HG03280 (cell line): ENCODE data around the gene MPZL1.

ENCODE experiments used
- ATAC-seq: cut with Tn5 transposase; IDR thresholded peaks from one replicate; pipeline ENCODE4 v1.9.1; 2021; ENCODE audit warnings: mild to moderate bottlenecking, moderate library complexity; ENCODE audit not compliant: unreplicated experiment

The MPZL1 gene

DNA sequence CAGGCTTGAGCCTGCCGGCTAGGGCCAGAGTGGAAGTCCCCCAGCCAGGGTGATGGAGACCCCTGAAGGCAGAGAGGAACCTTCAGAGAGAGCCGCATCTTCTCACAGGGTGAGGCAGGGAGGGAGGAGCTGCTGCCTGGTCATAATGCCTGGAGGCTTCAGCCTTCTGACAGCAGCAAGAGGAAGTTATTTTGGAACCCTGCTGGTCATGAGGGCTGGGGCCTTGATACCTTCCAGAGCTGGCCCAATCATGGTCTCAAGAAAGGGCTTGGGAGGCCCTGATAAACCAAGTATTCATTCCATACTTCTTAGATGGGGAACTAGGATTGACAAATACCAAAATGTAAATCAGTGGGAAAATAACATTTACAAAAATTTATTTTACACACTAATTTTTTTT lies 26.6 kb upstream of the MPZL1 start:
- no peak for ATAC-seq

DNA sequence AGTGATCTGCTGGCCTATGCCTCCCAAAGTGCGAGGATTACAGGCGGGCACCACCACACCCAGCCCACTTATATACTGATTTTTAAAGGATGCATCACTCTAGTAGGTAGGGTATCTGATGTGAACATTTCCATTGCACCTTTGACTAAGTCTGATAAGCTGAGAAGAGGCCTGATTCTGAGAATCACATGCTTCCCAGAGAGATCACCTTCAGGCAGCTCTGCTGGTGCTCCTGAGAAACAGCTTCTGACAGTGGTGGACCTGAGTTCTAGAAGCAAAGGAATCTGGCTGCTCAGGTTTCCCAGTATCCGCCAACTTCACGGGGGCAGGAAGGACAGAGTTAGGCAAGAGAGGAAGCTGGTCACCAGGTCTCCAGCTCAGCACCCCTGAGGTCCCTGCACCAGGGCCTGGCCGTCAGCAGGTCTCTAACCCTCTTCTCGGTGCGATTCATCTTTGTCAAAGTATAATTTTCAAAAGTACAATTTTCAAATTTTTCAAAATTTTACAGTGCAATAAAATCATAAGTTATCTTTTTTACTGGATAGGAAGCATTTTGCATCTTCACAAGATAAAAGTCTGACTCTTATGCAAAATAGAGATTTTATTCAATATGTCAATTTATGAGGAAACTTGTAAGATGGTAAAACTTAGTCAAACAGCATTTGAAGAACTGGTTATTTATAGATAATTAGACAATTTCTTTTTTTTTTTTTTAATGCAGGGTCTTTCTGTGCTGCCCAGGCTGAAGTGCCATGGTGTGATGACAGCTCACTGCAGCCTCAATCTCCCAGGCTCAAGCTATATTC lies 25.8 kb upstream of the MPZL1 start:
- ATAC-seq = no peak

DNA sequence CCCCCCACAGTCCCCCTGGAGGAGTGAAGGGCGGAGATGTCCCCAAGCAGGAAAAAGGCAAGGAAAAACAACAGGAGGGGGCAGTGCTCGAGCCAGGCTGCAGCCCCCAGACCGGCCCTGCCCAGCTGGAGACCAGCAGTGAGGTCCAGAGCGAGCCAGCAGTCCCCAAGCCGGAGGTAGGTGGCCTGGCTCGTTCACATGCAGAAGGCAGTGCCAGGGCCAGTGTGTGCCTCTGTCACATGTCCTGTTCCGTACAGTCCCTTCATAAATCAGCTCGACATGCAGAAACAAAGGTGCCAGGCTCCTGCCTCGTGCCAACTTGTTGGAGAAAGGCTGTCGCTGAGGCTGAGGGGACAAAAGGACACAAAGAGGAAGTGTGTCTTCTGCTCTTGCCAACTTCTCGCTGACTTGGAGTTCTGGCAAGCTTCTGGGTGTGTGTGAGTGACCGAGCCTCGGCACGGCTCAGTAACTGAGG lies 24.1 kb upstream of the MPZL1 start:
- no peak for ATAC-seq

DNA sequence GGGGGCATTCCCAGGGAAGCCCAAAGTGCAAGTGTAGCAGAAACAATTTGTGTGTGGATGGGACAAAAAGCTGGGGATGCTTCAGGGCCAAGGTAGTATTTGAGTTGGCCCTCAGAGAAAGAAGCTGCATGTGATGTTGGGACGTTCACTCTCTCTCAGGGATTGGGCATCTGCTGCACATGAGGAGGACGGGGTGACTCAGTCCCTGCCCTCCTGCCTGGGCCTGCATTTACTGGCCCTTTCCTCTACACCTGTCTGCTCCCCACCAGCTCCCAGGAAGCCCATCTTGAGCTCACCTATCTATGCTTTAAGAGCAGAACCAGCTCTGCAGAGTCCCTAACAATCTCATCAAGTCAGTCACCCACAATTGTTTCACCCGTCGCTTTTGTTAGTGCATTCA lies 23.5 kb upstream of the MPZL1 start:
- no peak for ATAC-seq

DNA sequence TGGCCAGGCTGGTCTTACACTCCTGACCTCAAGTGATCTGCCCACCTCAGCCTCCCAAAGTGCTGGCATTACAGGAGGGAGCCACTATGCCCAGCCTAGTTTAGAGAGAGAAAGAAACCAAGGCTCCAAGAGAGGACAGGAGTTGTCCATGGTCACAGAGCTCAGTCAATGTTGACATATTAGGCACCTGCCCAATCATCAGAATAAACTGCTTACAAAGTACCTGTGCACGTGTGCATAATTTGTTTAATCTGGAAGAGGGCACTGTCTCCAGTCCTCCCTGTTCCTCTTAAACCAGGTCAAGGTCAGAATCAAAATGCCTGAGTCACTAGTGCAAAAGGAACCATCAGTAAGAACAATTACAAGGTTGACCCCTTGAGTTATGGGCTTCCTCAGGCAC lies 20.3 kb upstream of the MPZL1 start:
- no peak for ATAC-seq

DNA sequence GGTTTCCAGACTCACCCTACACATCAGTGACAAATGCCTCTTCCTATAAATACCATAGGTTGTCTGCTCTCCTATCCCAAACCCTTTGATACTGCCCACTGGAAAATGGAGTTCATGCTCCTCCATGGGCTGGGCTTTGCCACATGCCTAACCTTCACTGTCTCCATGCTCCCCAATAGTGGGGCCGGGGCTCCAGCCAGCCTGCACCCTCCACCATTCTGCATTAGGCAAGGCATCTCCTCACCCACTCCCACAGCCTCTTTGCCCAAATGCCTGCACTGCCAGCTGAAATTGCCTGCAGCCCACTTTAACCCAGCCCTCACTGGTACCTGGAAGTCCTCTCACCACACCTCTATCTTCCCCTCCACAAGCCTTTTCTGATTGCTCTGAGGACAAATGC lies 18.2 kb upstream of the MPZL1 start:
- no peak for ATAC-seq

DNA sequence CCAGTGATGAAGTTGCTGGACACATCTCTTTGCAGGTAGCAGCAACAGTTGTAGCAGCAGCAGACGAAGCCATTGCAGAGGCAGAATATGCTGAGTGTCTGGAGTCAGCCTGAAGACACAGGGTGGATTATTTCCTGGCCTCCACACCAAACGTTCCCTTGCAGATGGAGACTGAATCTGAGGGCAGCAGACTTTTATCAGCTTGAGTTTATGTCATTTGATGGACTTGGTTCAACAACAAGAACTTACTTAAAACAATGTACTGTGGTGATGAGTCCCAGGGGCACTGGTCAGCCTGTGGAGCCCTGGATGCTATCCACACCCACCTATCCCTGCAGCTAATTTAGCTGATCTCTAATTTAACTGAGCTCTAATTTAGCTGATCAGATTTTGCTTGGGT lies 17.1 kb upstream of the MPZL1 start:
- ATAC-seq = no peak

DNA sequence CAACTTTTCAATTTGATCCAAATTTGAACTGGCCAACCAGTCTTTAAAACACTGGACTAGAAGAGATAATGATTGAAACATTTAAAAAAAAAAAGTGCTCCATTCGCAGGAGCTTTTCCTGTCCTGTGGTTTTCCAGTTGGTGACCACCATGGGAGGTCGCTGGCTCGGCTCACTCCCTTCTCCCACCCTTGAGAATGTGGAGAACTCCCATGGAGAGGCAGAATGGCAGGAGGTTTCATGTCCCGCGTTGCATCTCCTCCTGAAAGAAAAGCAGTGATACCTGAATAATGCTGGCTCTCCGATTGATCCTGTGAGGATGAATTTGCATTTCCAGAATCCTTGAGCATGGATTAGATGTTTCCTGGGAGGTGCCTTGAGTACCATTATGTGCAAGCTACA lies 16.5 kb upstream of the MPZL1 start:
- ATAC-seq = no peak

DNA sequence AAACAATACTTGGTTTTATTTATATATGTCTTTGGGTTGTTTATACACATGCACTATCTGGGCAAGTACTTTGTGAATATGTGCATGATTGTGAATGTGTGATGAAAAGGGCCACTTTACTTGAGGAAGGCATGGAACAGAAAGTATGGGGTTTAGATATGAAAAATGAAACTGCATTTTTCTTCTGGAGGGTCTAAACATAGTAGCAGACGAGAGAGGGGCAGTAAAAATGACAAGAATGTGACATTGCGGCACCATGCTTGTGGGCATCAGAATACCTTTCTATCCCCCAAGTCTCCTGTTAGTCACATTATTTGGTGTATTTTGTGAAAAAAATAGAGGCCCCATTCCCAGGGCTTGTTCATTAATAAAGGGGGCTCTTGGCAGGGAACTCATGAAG lies 15.4 kb upstream of the MPZL1 start:
- ATAC-seq = no peak

DNA sequence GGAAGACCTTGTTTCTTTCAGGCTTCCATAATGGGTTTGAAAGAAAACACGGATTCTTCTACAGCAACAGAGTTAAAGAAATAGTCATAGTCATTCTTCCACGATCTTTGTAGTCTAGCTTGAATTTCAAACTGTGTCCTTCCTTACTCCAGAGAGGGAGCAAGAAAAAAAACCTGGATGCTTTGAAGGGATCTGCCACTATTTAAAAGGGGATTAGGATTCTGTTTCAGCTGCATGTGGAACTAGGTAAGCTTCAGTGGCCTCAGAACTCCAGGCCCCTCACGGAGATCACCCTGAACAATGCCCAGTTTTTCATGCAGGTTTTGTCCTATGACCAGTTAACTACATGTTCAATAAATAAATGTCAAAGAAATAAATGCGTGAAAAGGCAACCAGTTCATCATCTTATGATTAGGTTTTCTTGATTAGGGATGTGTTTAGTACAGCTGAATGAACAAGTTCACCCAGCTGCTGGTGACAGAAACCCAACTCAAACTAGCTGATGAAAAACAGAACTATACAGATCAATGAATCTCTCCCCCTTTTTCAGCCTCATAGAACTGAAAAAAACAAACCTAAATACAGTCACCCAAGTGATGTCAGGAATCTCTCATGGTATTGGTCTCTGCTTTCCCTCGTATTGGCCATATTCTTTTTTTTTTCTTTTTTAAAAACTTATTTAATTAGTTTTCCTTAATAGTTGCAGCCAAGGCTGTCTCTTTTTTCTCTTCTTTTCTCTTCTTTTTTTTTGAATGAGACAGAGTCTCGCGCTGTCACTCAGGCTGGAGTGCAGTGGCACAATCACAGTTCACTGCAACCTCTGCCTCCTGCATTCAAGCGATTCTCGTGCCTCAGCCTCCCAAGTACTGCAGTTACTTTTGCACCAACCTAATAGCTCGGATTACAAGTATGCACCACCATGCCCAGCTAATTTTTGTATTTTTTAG lies 14.6 kb upstream of the MPZL1 start:
- no peak for ATAC-seq

DNA sequence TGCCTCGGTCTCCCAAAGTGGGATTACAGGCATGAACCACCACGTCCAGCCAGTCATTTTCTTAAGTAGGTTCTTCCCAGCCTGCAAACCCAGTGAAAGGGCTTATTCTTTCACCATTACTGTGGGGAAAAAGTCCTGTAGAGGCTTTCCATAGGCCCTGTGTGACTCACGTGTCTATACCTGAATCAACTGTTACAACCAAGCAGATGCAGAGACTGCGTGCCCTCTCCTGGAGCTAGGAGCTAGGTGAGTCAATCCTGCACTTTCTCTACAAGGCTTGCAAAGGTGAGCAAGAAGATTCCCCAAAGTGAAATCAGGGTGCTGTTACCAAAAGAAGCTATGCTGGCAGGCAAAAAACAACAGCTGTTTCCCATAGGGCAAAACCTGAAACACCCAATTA lies 13.8 kb upstream of the MPZL1 start:
- ATAC-seq = no peak

DNA sequence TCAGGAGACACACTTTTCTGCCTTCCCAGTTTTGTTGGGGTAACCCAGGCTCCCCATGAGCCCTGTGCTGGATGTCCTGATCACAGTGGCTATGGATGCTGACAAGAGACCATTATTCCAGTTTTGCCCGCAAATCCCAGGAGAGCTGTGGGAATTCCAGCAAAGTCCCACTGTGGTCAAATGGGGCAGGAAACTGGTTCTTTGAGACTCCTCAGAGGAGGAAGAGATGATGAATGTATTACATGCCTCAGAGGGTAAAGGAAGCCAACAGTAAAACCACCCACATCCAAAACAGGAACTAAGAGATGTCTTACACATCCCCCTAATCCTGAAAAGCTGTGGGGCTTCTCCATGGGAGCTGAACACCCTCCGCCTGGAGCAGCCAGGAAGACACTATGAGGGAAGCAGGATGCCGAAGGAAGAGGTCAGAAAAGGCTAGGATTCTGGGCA lies 12.8 kb upstream of the MPZL1 start:
- ATAC-seq = no peak

DNA sequence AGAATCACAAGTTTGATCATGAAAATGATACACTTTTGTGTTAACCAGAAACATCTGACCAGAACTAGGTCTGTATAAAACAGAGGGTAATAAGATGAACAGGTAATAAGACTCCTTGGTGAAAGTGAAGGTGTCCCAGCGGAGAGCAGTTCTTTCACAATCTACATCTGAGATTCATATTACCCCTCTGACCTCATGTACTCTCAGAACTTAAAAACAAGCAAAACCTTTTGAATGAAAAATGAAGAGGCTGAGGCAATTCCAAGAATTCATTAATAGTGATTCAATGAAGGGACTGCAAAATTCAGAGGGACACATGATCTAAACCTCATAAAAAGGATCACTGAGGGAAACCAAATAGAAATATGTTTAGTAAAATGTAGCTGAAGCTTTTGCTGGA lies 10.9 kb upstream of the MPZL1 start:
- no peak for ATAC-seq

DNA sequence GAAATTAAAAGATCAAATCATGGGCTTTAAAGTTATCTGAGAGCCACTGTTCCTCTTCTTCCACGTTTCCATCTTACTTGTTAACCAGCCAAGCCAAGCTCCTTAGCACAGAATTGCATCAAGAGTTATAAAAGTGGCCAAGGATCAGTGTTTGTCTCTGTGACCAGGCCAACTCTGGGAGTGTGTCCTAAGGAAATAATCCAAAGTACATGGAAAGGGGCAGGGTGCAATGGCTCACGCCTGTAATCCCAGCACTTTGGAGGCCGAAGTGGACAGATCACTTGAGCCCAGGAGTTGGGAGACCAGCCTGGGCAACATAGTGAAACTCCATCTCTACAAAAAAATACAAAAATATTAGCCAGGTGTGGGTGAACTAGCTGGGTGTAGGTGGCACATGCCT lies 10.0 kb upstream of the MPZL1 start:
- no peak for ATAC-seq

DNA sequence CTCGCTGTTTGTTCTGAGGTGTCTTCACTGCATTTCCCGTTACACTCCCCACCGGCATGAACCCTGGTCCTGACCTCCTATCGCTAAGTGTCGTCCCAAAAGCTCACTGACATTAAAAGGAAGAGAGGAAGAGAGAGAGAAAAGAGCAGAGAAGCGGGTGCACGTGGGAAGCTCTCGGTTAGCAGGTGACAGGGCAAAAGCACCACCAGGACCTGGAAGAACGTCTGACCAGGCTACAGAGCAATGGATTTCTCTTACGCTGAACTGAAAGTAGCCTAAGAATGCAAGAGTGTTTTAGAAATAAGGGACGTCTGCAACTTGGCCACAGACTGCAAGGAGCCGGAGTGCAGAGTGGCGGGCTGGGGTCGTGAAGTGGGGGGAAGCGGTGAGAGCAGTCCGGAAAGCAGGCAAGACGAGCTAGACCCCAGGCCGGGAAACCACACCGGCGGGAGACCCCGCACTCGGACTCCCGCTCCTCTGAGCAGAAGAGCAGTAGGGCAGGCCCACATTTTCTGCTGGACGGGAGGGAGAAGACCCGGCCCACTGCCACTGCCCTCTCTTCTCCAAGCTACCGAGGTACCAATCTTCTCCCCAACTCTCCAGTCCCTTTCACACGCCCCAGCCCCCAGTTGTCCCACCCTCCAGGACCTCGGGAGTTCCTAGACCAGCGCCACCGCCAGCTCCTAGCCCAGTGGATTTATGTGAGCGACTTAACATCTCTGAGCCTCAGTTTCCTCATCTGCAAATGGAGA lies 8.3 kb upstream of the MPZL1 start:
- ATAC-seq = no peak

DNA sequence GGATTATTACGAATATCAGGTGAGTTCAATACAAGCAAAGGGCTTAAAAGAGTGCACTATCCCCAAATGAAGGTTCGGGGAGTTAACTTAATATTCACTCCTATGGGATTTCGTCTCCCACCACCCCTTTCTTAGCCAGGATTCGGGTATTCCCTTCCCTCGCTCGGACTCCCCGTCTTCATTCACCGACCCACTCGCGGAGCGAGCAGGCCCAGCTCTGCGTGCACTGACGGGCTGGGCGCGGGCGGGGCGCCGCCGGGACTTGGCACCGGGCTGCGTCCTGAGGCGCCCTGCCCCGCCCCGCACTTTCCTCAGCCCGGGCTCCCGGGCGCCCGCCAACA lies 7.7 kb upstream of the MPZL1 start:
- ATAC-seq = peak; percentile 55

DNA sequence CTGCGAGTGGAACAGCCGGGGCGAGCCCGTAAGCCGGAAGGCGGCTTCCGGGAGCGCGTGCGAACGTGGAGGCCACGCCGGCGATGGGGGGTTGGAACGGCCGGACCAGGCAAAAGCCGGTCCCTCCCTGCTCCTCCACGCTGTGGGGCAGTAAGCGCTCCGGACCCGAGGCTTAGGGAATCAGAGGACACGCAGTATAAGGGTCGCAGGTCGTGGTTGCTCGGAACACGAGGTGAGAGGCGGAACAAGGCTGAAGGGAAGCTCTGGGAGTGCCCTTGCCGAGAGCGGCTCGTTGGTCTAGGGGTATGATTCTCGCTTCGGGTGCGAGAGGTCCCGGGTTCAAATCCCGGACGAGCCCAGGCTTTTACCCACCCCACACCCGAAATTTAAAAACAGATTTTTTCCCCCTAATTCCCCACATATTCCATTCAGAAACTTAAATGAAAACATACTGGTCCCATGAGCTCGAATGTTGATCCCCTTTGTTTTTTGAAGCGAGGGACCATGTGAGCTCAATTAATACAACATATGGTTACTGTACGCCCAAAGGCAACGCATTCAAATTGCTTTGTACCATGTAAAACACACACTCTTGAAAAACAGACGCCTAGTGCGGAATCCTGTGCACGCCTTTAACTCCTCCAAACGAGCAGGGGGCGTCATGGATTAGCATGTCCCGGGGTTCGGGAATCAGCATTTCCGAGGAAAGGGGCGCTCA lies 7.2 kb upstream of the MPZL1 start:
- ATAC-seq = peak; percentile 52

DNA sequence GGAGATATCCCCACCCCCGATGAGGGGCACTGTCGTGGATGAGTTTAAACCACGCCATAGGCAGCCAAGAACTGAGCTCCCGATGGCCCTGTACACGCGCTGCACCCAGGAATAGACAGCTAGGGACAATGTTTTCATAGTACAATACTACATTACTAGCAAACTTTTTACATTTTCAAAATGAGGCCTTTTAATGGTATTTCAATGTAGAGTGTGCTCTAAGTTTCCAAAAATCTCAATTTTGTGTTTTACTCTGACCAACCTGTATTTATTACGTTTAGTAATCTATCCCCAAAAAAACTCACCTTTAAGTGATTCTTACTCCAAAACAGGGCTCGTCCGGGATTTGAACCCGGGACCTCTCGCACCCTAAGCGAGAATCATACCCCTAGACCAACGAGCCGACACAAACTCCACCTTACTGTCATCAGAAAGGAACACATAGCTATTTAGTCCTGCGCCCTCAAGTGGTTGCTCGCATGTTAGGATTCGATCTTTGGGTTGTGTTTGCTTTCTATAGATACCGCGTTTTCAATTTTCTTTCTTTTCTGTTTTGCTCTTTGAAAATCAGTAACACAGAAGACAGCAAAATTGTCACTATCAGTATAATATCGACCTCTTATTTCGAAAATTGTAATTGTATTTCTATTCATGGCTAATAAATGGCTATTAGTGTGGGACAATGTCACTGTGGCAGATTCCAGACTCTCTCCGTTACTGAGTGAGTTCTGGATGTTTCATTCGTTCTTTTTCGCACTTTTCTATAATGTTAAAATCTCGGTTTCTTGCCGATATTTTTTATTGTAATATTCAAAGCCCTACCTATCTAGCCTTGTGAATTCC lies 6.4 kb upstream of the MPZL1 start:
- peak; percentile 45 for ATAC-seq

DNA sequence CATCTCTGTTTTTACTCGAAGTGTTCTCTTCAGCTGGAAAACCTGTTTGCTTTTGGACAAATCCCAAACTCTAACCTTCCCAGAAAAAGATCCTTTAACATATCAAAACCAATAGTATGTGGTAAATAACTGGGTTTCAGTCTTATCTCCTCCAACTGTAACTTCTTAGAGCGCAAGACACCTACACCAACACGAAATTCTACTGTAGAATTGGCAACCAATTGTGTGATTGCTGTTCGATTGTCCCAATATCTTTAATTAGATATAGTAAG lies 5.8 kb upstream of the MPZL1 start:
- no peak for ATAC-seq

DNA sequence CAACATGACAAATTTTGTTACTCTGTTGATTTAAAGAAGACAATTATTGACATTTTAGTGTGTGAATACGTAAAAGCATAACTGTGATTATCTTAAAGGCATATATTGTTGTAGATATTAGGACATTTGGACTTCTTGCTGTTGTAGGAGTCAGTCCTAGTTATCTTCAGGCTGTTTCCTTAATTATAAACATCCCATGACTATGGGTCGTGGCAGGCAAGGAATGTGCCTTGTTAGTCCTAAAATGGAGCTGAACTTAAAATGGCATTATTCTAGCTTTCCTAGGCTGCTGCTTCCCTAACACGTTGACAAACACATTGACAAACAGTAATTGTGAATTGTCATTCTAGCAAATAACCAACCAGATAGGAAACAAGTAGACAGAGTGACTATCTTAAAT lies 4.4 kb upstream of the MPZL1 start:
- no peak for ATAC-seq
